NCI-H1105 treated with DMSO at 0.1 percent for 48 hours (cell line): Measurements from ENCODE around the gene ARHGAP33.

Experiments used
- DNase-seq: peaks from one replicate; lab custom pipeline; 2025; lab: John Stamatoyannopoulos, UW

ARHGAP33 gene

GRCh38 chr19:35739275-35740107, 35.9 kb upstream of the ARHGAP33 start:
- no peak for DNase-seq

- no peak for DNase-seq
Measured at GRCh38 chr19:35740108-35740422, 35.3 kb upstream of the ARHGAP33 start.

- peak; percentile 98 for DNase-seq
Measured at GRCh38 chr19:35740423-35741202, 34.8 kb upstream of the ARHGAP33 start.

- no peak for DNase-seq
Measured at GRCh38 chr19:35741203-35741515, 34.2 kb upstream of the ARHGAP33 start.

- DNase-seq, result no peak
Measured at GRCh38 chr19:35742121-35742724, 33.1 kb upstream of the ARHGAP33 start, which contains the start of gene IGFLR1. Gene IGFLR1, minus strand, starts transcription at chr19:35742452. Its CDS starts 1,272 bp downstream, at chr19:35741180.

GRCh38 chr19:35743640-35744429, 31.5 kb upstream of the ARHGAP33 start:
- no peak for DNase-seq

GRCh38 chr19:35744430-35745327, 30.7 kb upstream of the ARHGAP33 start:
- DNase-seq, result peak; percentile 93

- DNase-seq, result peak; percentile 99
Measured at GRCh38 chr19:35745328-35746086, 29.9 kb upstream of the ARHGAP33 start, which contains the start of the genes PSENEN and U2AF1L4. Gene PSENEN, plus strand, starts transcription at chr19:35745651. Its CDS starts 280 bp downstream, at chr19:35745931. Gene U2AF1L4, minus strand, starts transcription at chr19:35745418. Its CDS starts 27 bp downstream, at chr19:35745391.

GRCh38 chr19:35746087-35746462, 29.3 kb upstream of the ARHGAP33 start:
- no peak for DNase-seq

- no peak for DNase-seq
Measured at GRCh38 chr19:35746531-35746930, 28.8 kb upstream of the ARHGAP33 start.

GRCh38 chr19:35748106-35749020, 27.0 kb upstream of the ARHGAP33 start, which contains the start of gene LIN37:
Gene LIN37, plus strand, starts transcription at chr19:35748576. Its CDS starts 149 bp downstream, at chr19:35748725.
- peak; percentile 99 for DNase-seq

GRCh38 chr19:35750167-35750566, 25.2 kb upstream of the ARHGAP33 start:
- DNase-seq, result no peak

- DNase-seq, result no peak
Measured at GRCh38 chr19:35751839-35752745, 23.3 kb upstream of the ARHGAP33 start.

GRCh38 chr19:35752746-35753350, 22.5 kb upstream of the ARHGAP33 start:
- DNase-seq, result no peak

- DNase-seq, result no peak
Measured at GRCh38 chr19:35753634-35754369, 21.6 kb upstream of the ARHGAP33 start.

- DNase-seq, result no peak
Measured at GRCh38 chr19:35754370-35755130, 20.8 kb upstream of the ARHGAP33 start.
